Activated CD4-positive, alpha-beta T cell treated with anti-CD3 and anti-CD28 coated beads, Interleukin-2, amount 10 ng/mL, durations not matched to agents 7 days and 5 days (primary cell): ENCODE results near the gene KRT8. TPM values are rescaled to one million over a fixed set of nuclear protein-coding genes. Genes with fewer than 3 reads are reported as not detected.
"Not testable (repeated sequence)": the region's sequence is repeated elsewhere in the genome, so short reads cannot be mapped to it uniquely, and the experiment has no call there.

Experiments used
- CTCF ChIA-PET: fragments of 350-600 bp; sonication (Branson Sonifier 250); formaldehyde crosslinking; loops from one replicate; lab custom pipeline; 2021; ENCODE audit warnings: antibody characterized with exemption; lab: Charles Lee
- POLR2A ChIA-PET: fragments of 350-600 bp; sonication (Branson Sonifier 250); formaldehyde crosslinking; loops from one replicate; lab custom pipeline; 2021; ENCODE audit warnings: antibody characterized with exemption; lab: Charles Lee
- DNase-seq: peaks from one replicate; pipeline ENCODE4 v3.0.0-alpha.2; 2020
- H3K27ac Mint-ChIP-seq: one replicate; pipeline ENCODE4 v1.8.0; 2021; ENCODE audit warnings: mild to moderate bottlenecking, moderate library complexity, mixed read lengths
- H3K27me3 Mint-ChIP-seq: one replicate; pipeline ENCODE4 v1.8.0; 2021; ENCODE audit warnings: mixed read lengths
- H3K36me3 Mint-ChIP-seq: one replicate; pipeline ENCODE4 v1.8.0; 2021; ENCODE audit warnings: low read depth, mixed read lengths
- H3K4me1 Mint-ChIP-seq: one replicate; pipeline ENCODE4 v1.8.0; 2021; ENCODE audit warnings: mixed read lengths
- H3K4me3 Mint-ChIP-seq: one replicate; pipeline ENCODE4 v1.8.0; 2021; ENCODE audit warnings: mild to moderate bottlenecking, moderate library complexity, mixed read lengths
- H3K9me3 Mint-ChIP-seq: one replicate; pipeline ENCODE4 v1.8.0; 2021; ENCODE audit warnings: mixed read lengths
- total RNA-seq, 2 experiments: library from RNA; stranded (reverse); gene quantifications; one replicate each; pipeline ENCODE4 v1.2.3, GENCODE V29; 2021

KRT8 gene
- total RNA-seq, 2 experiments from 2014 or later = 0.15 to 0.57 TPM

DNA sequence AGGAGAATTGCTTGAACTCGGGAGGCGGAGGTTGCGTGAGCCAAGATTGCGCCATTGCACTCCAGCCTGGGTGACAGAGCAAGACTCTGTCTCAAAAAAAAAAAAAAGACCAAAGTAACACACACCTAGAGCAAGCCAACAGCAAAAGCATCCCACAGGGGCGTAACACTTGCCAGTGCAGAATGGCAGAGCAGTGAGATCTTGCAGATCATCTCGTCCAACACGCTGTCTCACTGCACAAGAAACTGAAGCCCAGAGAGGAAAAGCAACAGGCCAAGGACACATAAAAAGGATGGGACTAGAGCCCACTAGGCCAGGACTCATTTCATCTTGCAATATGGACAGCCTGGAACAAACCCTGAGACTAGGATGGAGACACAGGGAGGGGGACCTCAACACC, 43.4 kb downstream of the KRT8 start:
- peaks cover 3% of the 10 kb centered on the region for H3K27me3 Mint-ChIP-seq
- no peaks in the 10 kb centered on the region for H3K36me3 Mint-ChIP-seq
- H3K4me1 Mint-ChIP-seq = peaks cover 2% of the 10 kb centered on the region
- ChIA-PET CTCF (interaction anchor here (1.6 kb wide), 1 partner anchor 18 kb away, joined by 5 read pairs; no protein-coding TSS in a partner anchor), POLR2A (no interaction called here)
- H3K9me3 Mint-ChIP-seq = no peaks in the 10 kb centered on the region
- no peak overlapping the region for H3K27ac Mint-ChIP-seq
- DNase-seq = no peak
- H3K4me3 Mint-ChIP-seq = no peak overlapping the region

GRCh38 chr12:52860102-52860823, 44.6 kb downstream of the KRT8 start:
- CTCF ChIA-PET = interaction anchor here (1.1 kb wide), 1 partner anchor 19 kb away, joined by 3 read pairs; no protein-coding TSS in a partner anchor
- Mint-ChIP-seq H3K4me3 (no peak overlapping the region), H3K27me3 (peaks cover 7% of the 10 kb centered on the region), H3K27ac (no peak overlapping the region), H3K9me3 (no peaks in the 10 kb centered on the region), H3K4me1 (peaks cover 2% of the 10 kb centered on the region), H3K36me3 (no peaks in the 10 kb centered on the region)
- no peak for DNase-seq
- POLR2A ChIA-PET = no interaction called here

- DNase-seq = no peak
- Mint-ChIP-seq H3K4me1 (peaks cover 2% of the 10 kb centered on the region), H3K9me3 (no peaks in the 10 kb centered on the region), H3K27me3 (peaks cover 16% of the 10 kb centered on the region), H3K36me3 (no peaks in the 10 kb centered on the region), H3K4me3 (no peak overlapping the region), H3K27ac (no peak overlapping the region)
- ChIA-PET CTCF (interaction anchor here (0.6 kb wide), 1 partner anchor 117 kb away, joined by 3 read pairs; no protein-coding TSS in a partner anchor), POLR2A (no interaction called here)
Measured at GRCh38 chr12:52857500-52857899, 47.4 kb downstream of the KRT8 start.

- CTCF ChIA-PET = interaction anchor here (0.6 kb wide), 1 partner anchor 117 kb away, joined by 3 read pairs; no protein-coding TSS in a partner anchor
- Mint-ChIP-seq H3K36me3 (no peaks in the 10 kb centered on the region), H3K27me3 (peaks cover 16% of the 10 kb centered on the region), H3K9me3 (no peaks in the 10 kb centered on the region), H3K4me1 (peaks cover 2% of the 10 kb centered on the region), H3K4me3 (no peak overlapping the region), H3K27ac (no peak overlapping the region)
- DNase-seq = no peak
- POLR2A ChIA-PET = no interaction called here
Measured at GRCh38 chr12:52856787-52857186, 48.1 kb downstream of the KRT8 start.

- H3K36me3 Mint-ChIP-seq, H3K4me3 Mint-ChIP-seq, H3K27ac Mint-ChIP-seq, DNase-seq, H3K4me1 Mint-ChIP-seq, H3K9me3 Mint-ChIP-seq, POLR2A ChIA-PET, CTCF ChIA-PET: not testable (repeated sequence)
- H3K27me3 Mint-ChIP-seq = peaks cover 16% of the 10 kb centered on the region
Measured at GRCh38 chr12:52856077-52856476, 48.8 kb downstream of the KRT8 start.

GRCh38 chr12:52851787-52852186, 53.1 kb downstream of the KRT8 start:
- H3K4me3 Mint-ChIP-seq = no peak overlapping the region
- DNase-seq = no peak
- H3K36me3 Mint-ChIP-seq = no peaks in the 10 kb centered on the region
- POLR2A ChIA-PET = no interaction called here
- no peaks in the 10 kb centered on the region for H3K4me1 Mint-ChIP-seq
- CTCF ChIA-PET = no interaction called here
- no peaks in the 10 kb centered on the region for H3K9me3 Mint-ChIP-seq
- H3K27me3 Mint-ChIP-seq = peaks cover 14% of the 10 kb centered on the region
- H3K27ac Mint-ChIP-seq = no peak overlapping the region

DNA sequence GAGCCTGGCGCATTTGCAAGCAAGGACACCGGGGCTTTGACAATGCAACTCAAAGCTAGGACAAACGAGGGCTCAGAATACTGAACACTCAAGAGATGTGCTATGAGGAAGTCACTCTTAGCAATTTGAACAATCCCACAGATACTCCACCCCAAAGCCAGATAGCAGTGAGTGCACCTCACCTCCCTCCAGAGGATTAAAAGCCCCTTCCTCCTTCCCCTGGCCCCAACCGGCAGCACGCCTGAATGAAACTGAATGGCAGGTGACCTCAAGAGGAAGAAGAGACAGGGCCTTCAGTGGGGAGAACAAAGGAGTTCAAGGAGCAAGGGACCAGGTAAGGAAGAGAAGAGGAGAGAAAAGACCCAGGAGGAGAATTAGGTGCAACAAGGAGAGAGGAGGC, 54.2 kb downstream of the KRT8 start:
- Mint-ChIP-seq H3K9me3 (no peaks in the 10 kb centered on the region), H3K4me1 (no peaks in the 10 kb centered on the region), H3K36me3 (no peaks in the 10 kb centered on the region), H3K27ac (no peak overlapping the region), H3K4me3 (no peak overlapping the region), H3K27me3 (peaks cover 11% of the 10 kb centered on the region)
- ChIA-PET CTCF (no interaction called here), POLR2A (no interaction called here)
- DNase-seq = no peak

GRCh38 chr12:52849511-52849910, 55.4 kb downstream of the KRT8 start:
- H3K27me3 Mint-ChIP-seq = peaks cover 4% of the 10 kb centered on the region
- H3K27ac Mint-ChIP-seq = no peak overlapping the region
- no peaks in the 10 kb centered on the region for H3K9me3 Mint-ChIP-seq
- no peaks in the 10 kb centered on the region for H3K36me3 Mint-ChIP-seq
- no peak overlapping the region for H3K4me3 Mint-ChIP-seq
- H3K4me1 Mint-ChIP-seq = no peaks in the 10 kb centered on the region
- ChIA-PET CTCF (no interaction called here), POLR2A (no interaction called here)
- DNase-seq = no peak

GRCh38 chr12:52848661-52849255, 56.1 kb downstream of the KRT8 start, which contains the start of gene KRT78:
KRT78 (minus strand) TSS chr12:52848994; CDS start chr12:52848930, 64 bp downstream.
- no peaks in the 10 kb centered on the region for H3K36me3 Mint-ChIP-seq
- CTCF ChIA-PET = interaction anchor here (0.6 kb wide), 1 partner anchor 37 kb away, joined by 3 read pairs; no protein-coding TSS in a partner anchor

DNA sequence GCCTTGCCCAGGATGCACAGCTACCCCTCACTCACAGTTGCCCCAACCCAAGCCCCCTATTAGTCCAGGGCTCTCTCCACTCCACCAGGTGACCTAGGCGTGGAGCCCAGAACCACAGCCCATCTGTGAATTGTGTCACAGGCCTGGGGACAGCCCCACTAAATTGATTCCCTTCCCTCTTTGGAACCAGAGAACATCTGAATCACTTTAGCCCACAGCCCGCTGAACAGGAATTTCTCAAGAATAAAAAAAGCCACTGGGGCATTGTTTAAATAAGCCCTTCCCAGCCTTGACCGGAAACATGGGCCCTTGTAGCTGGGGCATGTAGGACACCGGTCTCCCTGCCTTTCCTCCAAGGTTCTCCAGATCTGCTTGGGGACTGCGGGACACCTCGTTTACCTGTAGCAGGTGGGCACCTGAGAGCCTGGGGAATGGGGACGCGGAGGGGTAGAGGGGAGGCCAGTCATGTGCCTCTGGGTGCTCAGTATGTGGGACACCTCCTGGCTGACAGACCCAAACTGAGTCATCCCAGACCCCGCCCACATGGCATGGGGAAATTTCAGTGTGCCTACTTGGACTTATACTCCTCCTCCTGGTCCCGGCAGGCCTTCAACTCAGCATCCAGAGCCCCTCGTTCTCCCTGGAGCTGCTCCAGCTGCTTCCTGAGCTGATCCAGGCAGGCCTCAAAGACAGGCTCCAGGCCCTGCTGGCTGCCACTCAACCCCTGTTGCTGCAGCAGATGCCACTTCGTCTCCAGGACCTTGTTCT, 57.4 kb downstream of the KRT8 start:
- Mint-ChIP-seq H3K4me3 (no peak overlapping the region), H3K9me3 (no peaks in the 10 kb centered on the region), H3K27me3 (no peaks in the 10 kb centered on the region), H3K36me3 (no peaks in the 10 kb centered on the region), H3K27ac (no peak overlapping the region), H3K4me1 (peaks cover 1% of the 10 kb centered on the region)
- CTCF ChIA-PET = no interaction called here
- POLR2A ChIA-PET = no interaction called here
- DNase-seq = no peak

More at GRCh38 chr12:52848661-52849255, 56.1 kb downstream of the KRT8 start, which contains the start of gene KRT78:
- Mint-ChIP-seq H3K27ac (no peak within 1 kb of the TSS), H3K9me3 (no peaks in the 10 kb centered on the region), H3K27me3 (peaks cover 3% of the 10 kb centered on the region), H3K4me3 (no peak within 1 kb of the TSS), H3K4me1 (no peaks in the 10 kb centered on the region)
- no peak for DNase-seq
- POLR2A ChIA-PET = no interaction called here
